Testis (tissue), 2 donors: Measurements from ENCODE around the gene TTLL3.

ENCODE experiments used
- POLR2A ChIP-seq: fragments of 450-650 bp; IDR thresholded peaks from one replicate; pipeline ENCODE4 v1.6.1; 2017; ENCODE audit warnings: antibody characterized with exemption, mild to moderate bottlenecking, moderate library complexity
- TF ChIP-seq, protein P1 (sequence below), 3 experiments: fragments of 450-650 bp in 2 of 3; fragments of 200-600 bp in 1 of 3; sonication (generic) in 1 of 3; IDR thresholded peaks; one replicate each; pipeline ENCODE4 v1.5.1; 2016 to 2019; ENCODE audit warnings: antibody characterized with exemption in 3 of 3, mild to moderate bottlenecking in 2 of 3, moderate library complexity in 1 of 3

DNA sequence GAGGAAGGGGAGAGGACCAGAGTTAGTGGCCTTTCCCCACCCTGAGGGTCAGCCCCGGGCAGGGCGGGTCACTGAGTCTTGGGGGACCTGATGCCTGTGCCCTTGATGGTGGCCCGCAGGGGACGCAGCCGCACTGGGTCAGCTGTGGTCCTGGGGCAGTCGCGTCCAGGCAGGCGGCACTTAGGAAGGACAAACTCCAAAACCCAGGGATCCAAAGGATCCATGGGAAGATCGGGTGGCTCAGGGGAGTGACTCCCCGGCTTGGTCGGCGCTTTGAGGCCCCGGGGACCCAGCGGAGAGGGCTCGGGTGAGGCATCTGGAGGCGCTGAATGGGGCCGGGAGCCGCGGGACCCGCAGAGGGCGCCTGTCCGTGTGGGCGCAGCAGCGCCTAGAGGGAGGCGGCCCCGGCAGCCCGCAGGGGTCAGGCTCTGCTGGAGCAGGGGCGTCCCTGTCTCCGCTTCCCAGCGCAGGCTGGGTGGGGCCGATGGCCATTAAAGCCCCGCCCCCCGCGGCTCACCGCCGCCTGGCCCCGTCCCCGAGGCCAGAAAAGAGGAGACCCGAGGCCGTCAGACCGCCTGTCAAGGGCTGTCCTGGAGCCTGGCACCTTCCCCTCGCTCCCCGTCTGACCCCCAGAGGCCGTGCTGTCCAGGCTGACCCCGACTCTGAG, 52.5 kb downstream of the TTLL3 start:
- TF ChIP-seq, protein P1, sequence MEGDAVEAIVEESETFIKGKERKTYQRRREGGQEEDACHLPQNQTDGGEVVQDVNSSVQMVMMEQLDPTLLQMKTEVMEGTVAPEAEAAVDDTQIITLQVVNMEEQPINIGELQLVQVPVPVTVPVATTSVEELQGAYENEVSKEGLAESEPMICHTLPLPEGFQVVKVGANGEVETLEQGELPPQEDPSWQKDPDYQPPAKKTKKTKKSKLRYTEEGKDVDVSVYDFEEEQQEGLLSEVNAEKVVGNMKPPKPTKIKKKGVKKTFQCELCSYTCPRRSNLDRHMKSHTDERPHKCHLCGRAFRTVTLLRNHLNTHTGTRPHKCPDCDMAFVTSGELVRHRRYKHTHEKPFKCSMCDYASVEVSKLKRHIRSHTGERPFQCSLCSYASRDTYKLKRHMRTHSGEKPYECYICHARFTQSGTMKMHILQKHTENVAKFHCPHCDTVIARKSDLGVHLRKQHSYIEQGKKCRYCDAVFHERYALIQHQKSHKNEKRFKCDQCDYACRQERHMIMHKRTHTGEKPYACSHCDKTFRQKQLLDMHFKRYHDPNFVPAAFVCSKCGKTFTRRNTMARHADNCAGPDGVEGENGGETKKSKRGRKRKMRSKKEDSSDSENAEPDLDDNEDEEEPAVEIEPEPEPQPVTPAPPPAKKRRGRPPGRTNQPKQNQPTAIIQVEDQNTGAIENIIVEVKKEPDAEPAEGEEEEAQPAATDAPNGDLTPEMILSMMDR (IDR thresholded peaks at IDR 0.05), result peak in 1 of 3 experiments; percentile 23
- no peak for TF ChIP-seq POLR2A
